Renal pelvis (tissue), 4 donors: Measurements from ENCODE around the gene GATA5. TPM values are rescaled to one million over a fixed set of nuclear protein-coding genes. Genes with fewer than 3 reads are reported as not detected.
"Not testable (repeated sequence)": the region's sequence is repeated elsewhere in the genome, so short reads cannot be mapped to it uniquely, and the experiment has no call there.

Experiments
- DNase-seq: peaks from one replicate; pipeline ENCODE4 v3.0.0-alpha.2; 2013
- polyA plus RNA-seq, 3 donors: library from polyadenylated mRNA; unstranded; fragments of 120-200 nt; gene quantifications; one replicate each; pipeline ENCODE4 v1.2.1, GENCODE V29; 2013; ENCODE audit not compliant: insufficient read length in 3 of 3

Gene GATA5
- polyA plus RNA-seq, 3 donors, result 7.5 to 11.0 (median 8.2) TPM

DNA sequence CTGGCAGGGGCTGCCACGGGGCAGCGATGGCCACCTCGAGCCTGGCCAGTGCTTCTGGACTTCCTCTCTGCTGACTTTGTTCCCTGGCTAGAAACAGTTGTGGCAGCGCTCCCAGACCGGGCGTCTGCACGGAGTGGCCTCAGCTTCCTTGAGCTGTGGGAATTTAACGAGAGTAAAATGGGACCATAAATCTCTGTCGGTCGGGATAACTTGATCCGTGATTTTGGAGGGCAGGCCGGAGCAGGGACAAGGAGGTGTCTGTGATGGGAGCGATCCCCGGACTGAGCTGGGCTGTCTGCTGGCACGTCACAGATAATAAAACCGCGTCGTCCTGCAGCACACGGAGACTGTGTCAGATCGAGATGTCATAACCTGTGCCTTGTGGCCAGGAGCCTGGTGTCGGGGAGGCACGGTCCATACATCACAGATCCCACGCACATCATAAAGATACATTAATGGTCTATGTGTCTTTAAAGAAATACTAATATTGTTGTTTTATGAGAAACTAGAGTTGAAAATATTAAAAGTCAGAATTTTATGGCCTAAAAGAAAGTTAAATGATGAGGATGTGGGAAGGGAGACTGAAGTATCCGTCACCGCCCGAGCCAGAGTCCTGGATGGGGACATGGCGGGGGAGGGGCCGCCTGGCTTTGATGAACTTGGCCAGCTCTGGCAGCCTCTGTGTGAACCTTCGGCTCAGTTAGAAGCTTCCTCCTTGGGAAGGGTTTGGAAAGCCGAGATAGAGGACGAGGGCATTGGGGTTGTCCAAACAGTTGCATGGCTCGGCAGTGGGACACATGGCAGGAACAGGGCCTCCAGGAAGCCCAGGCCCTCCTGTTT, 41.9 kb downstream of the GATA5 start:
- peak; percentile 80 for DNase-seq

DNA sequence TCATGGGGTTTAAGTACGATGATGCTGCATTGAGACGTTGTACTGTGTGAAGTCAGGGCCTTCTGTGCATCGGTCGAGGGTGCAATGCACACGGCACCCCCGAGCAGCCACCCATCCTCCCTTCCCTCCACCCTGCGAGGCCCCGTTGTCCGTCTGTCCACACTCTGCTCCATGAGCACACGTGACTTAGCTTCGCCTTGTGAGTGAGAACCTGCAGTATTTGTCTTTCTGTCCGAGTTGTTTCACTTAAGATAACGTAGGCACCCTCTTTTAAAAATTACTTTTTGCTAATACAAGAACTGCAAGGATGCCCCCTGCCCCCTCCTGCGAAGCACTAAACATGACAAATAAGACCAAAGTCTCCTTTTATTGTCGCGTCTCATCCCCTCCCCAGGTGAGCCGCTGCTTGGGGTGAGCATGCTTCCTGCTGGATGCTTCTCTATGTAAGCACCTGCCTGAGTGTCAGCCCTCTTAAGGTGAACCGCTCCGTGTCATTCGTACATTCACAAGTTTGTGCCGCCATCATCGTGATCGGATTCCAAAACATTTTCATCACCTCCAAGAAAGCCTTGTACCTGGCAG, 44.8 kb downstream of the GATA5 start:
- DNase-seq, result no peak

DNA sequence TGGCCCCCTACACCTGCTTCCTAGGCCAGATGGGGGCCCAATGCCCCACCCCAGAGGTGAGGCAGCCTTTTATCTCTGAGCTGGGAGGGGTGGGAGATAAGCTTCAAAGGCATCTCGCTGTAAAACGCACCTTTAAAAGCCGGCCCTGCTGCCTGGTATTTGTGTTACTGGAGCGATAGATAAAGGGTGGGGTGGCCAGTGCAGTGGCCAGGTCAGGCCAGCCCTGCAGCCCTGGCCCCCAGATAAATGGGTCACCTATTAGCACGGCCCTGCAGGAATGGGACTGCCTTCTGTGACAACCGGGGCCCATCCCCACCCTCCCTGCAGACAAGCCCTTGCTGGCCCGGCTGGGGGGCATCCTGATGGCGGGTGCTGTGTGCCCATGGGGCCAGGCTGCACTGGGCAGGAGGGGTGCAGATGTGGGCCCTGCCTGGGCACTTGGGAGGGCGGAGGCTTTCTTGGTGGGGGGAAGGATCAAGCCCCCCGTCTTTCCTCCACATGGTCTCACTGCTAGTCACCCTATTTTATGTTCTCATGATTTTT, 45.4 kb downstream of the GATA5 start:
- no peak for DNase-seq

DNA sequence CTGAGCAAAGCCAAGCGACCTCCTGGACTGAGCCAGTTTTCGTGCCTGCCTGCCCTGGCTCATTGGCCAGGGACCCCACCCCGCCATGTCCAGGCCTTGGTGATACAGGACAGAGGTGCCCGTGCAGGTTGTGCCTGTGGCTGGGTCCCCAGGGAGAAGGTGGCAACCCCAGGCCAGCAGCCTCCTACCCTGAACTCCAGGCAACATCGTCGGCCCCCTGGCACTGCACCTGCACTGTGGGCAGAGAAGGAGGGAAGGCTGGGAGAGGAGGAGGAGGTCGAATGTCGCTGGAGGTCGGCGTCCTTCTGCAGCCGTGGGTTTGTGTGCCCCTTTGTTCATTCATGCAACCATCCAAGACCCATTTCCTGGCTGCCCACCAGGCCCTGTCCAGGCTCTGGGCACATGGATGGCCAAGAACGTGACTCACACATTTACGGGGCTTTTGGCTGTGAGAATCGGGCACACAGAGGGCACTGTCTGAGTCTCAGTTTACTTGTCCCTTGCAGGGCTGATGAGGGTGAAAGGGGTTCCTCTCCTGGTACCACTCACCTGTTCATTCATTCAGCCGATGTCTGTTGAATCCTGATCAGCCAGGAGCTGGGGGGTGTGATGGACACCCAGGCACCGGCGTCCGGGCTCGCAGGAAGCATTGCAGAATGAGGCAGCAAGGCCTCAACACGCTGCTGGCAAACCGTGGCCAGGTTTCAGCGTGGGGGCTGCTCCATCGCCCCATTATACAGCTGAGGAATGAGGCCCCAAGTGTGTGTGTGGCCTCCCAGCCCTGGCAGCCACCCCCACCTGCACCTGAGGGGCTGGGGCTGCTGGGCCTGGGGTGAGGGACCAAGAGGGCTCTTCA, 46.1 kb downstream of the GATA5 start:
- no peak for DNase-seq

DNA sequence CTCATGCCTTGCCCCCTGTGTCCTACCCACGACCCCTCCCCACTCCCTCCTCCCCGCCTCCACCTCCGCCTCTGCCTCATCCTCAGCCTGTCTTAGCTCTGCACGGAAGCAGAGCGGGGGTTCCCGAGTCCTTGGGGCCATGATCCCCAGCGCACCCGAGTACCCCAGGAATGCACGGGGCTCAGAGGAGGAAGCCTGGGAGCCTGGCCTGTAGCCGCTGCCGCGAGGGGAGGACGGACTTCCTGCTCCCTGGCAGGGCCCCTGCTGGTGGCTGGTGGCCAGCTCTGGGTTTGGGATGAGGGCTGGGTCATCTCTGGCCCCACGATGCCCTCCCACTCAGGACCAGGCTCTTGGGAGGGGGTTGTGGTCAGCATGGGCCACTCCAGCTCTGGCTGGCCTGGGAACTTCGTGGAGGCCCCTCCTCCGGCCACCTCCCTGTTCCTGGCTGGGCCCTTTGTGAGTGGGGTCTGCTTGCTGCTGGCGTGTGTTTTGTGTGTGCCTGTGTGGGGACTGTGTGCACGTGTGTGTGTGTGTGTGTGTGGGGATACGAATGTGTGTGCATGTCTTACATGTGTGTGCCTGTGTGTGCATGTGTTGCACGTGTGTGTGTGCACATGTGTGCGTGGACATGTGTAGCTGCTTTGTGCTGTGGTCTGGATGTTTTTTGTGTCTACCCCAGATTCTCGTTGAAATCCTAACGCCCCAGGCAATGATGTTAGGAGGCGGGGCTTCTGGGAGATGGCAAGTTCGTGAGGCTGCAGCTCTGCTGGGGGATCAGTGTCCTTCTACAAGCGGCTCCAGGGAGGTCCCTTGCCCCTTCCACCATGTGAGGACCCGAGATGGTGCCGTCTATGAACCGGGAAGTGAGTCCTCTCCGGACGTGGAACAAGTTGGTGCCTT, 47.1 kb downstream of the GATA5 start:
- DNase-seq, result no peak

DNA sequence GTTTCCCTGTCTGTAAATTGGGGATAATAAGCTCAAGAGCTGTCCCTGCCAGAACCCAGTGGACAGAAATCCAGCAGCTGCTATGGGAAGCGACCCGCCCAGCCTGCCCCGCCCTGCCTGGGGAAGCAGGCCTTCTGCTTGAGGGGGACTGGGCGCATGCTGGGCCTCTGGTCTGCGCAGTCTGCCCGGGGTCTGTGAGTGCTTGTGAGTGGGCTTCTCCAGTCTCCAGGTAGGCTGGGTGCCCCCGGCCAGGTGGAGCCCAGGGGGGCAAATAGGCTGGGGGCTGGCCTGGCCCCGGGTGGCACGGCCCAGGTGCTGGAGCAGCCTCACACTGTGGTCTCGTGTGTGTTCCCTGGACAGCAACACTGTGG, 47.8 kb downstream of the GATA5 start:
- DNase-seq, result no peak

DNA sequence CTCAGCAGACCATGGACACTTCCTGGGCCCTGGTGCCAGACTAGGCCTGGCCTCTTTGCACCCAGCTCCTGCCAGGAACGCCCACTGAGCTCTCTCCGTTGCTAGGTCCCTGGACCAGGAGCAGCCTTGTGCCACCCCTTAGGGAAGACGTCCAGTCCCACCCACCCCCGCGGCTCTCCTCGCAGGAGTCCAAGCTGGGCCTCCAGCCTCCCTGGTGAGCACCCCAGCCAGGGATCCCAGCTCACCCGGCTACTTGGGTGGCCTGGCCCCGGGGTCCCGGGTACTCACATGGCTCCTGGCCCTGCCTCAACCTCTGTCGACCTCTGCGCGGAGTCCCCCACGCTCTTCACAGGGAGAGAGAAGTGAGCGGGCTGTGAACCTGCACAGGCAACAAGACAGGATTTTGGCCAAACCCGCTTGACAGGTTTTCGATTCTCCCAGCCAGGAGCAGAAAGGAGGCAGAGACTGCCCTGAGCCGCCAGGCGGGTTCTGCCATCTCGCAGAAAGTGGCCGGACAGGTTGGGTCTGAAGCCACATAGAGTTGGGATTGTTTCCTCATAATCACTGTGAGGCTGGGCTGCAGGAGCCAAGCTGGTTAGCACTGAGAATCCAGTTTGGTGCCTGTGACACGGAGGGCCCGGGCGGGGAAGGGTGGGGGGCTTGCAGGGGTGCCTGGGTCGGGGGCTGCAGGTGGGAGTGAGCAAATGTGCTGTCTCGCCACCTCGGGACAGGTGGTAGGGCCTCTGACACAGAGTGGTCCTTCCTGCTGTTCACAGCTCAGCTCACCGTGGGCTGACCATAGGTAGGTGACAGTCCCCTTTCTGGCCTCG, 48.4 kb downstream of the GATA5 start, which contains the start of gene RBBP8NL:
Gene RBBP8NL, minus strand, starts transcription at position 368 of the 830 bp plus-strand sequence. CDS start 7,892 bp downstream, outside the sequence.
- DNase-seq, result peak; percentile 84

DNA sequence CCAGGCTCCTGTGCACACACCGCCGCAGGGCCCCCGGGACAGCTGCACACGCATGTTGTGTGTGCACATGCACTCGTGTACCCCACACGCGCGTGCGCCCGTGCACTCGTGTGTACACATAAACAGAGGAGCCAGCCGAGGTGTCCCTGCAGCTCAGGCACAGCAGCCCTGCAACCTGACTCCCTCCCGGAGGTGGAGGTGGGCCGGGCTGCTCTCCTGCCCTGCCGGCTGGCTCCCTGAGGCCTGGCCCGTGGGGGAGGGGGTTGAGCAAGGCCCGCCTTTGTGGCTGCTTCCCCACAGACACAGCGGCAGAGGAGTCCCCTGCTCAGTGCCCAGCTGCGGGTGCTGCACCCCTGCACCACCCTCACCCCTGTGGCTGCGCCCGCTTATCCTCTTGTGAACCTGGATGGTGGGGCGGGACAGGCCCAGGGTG, 49.1 kb downstream of the GATA5 start:
- DNase-seq, result peak; percentile 53

DNA sequence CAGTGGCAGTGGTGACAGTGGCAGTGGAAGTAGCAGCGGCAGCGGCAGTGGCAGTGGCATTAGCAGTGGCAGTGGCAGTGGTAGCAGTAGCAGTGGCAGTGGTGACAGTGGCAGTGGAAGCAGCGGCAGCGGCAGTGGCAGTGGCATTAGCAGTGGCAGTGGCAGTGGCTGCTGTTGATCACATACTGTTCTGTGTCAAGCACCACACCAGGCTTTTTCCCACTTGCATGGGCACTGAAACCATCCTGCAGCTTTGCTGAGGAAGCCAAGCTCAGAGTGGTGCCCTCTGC, 49.8 kb downstream of the GATA5 start:
- DNase-seq, result not testable (repeated sequence)

DNA sequence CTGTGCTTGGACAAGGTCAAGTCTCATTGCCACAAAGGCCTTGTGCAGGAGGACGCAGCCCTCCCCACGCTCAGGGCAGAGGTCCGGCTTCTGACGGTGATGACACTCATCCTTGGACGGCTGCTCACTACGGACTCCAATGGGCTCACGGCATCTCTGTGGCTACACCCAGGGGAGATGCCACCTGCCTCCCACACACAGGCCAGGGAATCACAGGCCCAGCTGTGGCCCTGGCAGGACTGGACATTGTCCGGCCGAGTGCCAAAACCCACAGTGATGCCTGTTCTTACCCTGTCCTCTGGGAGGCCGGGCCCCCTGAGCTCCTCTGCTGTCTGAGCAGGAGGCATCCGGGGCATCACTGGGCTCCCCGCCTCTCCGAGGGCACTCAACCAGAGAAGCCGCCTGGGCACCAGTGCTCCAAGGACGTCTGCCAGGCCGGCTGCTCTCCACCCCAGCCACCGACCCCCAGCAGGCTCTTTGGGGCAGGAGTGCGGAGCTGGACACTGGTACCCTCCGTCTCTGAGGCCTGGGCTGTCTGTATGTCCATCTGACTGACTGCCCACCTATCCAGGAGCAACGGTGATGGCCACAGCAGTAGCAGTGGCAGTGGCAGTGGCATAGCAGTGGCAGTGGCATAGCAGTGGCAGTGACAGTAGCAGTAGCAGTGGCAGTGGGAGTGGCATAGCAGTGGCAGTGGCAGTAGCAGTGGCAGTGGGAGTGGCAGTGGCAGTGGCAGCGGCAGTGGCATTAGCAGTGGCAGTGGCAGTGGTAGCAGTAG, 50.3 kb downstream of the GATA5 start:
- no peak for DNase-seq

DNA sequence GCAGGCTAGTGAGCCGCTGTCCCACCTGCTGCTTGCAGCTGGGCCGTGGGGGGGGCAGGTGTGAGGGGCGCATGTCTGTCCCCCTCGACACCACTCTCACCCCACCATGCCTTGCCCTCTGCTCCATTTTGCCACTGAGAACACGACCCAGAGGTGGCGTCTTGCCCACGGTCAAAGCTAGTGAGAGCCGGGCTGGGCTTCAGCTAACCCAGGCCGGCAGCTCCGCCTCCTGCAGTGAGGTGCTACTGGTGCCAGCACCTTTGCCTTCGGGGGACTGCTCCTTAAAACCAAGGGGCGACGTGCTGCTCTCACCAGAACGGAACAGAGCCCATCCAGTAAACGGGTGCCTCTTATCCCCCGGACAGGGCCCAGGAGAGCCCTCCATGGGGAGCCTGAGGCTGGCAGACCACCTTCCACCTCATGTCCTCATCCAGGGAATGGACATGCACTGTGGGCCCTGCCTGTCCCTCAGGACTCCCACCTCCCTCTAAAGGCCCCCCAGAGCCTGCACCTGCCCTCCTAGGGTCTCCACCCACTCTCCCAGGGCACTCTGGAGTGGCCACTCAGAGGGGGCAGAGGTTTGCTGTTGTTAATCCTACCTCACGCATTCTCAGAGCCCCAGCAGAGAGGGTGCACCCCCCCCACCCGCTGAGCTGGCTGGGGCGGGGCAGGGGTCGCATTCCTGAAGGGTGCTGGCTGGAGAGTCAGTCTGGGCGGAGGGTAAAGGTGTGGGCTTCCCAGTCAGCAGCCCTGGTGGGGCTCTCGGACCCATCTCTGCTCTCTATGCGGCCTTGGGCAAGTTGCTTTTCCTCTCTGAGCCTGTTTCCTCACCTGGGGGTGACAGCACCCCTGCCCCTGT, 51.3 kb downstream of the GATA5 start:
- DNase-seq, result no peak

DNA sequence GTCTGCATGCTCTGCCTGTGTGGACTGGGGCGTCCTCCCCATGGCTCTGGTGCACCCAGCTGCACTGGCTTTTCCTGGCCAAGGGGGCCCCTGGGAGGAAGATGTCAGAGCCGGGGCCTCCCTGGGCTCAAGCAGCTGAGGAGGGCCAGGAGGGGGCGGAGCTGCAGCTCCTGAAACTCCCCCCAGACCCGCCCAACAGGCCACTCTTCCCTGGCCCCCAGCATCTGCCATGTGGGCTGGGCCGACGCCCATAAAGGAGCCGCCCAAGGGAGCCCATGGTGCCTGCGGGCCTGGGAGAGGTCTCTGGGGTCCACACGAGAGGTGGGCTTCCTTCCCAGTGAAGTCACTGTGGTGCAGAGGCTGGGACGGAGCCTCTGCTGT, 52.5 kb downstream of the GATA5 start:
- DNase-seq, result no peak

DNA sequence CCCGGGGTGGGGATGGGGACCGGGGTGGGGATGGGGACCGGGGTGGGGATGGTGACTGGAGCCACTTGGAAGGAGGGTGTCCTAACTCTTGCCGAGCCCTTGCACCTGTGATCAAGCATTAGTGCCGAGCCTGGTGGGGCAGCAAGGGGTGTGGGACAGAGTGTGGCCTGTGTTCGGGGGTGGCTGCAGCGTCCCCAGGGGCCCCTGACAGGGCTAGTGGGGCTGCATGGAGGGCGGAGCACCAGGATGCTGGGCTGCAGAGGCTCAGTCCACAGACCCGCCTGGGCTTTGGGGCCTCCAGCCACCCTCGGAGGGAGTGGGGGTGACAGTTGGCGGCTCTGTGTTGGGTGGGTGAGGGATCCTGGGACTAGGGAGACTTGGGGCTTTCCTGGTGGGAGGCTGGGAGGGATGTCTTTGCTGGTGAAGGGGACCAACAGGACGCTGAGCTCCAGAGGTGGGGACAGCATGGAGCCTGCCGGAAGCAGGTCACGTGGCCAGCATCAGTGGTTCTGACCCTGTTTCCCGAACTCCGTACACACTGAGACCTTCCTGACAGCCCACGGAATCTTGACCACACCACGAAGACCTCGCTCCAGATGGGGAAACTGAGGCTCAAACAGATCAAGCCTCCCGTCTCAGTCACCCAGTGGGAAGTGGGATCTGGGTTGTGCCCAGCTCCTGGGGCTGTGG, 53.0 kb downstream of the GATA5 start:
- no peak for DNase-seq

DNA sequence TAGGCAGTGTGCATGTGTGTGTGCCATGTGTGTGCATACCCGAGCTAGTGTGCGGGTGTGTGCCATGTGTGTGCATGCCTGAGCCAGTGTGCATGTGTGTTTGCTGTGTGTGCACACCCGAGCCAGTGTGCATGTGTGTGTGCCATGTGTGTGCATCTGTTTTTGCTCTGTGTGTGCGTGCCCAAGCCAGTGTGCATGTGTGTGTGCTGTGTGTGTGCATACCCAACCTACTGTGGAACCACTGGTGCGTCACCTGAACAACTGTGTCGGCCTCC, 54.1 kb downstream of the GATA5 start:
- DNase-seq, result no peak

DNA sequence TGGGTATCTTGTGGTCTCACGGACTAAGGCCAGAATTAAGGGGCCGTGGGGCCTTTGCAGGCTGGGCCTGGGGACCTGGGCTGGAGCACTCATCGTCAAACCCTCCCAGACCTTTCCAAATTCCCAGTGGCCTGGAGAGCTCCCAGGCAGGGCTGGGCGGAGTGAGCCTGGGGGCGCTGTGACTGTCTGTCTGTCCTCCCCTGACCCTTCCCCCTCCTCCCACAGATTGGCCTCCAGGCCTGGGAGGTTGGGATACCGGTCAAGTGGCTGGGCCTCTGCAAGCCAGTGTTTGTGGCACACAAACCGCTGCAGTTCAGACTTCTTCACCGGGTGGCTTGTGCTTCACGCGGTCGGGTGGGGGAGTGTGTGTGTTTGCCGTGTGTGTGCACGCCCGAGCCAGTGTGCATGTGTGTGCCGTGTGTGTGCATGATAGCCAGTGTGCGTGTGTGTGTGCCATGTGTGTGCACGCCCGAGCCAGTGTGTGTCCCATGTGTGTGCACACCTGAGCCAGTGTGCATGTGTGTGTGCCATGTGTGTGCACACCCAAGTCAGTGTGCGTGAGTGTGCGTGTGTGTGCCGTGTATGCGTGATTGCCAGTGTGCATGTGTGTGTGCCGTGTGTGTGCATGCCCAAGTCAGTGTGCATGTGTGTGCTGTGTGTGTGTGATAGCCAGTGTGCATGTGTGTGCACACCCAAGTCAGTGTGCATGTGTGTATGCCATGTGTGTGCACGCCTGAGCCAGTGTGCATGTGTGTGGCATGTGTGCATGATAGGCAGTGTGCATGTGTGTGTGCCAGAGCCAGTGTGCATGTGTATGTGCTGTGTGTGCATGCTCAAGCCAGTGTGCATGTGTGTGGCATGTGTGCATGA, 54.7 kb downstream of the GATA5 start:
- no peak for DNase-seq

DNA sequence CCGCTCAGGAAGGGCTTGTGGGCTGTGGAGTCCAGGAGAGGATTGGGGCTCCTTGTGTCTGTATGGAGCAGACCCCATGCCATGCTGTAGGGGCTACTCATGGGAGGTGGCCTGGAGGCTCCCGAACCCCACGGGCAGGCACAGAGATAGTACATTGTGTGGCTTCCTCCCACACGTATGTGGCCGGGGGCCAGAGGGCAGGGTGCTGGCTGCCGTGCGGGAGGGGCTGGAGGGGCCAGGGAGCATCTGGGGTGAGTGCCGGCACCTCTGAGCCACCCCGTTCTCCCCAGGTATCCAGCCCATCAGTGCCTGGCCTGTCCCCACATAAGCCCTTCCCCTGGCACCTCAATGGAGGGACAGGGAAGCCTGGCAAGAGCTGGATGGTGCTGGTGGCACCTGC, 56.0 kb downstream of the GATA5 start:
- no peak for DNase-seq
